ENCODE results near the gene CTPS1. TPM values are rescaled to one million over a fixed set of nuclear protein-coding genes. Genes with fewer than 3 reads are reported as not detected.

The CTPS1 gene
- total RNA-seq, 1 donor from 2014 or later = 41.2 TPM

DNA sequence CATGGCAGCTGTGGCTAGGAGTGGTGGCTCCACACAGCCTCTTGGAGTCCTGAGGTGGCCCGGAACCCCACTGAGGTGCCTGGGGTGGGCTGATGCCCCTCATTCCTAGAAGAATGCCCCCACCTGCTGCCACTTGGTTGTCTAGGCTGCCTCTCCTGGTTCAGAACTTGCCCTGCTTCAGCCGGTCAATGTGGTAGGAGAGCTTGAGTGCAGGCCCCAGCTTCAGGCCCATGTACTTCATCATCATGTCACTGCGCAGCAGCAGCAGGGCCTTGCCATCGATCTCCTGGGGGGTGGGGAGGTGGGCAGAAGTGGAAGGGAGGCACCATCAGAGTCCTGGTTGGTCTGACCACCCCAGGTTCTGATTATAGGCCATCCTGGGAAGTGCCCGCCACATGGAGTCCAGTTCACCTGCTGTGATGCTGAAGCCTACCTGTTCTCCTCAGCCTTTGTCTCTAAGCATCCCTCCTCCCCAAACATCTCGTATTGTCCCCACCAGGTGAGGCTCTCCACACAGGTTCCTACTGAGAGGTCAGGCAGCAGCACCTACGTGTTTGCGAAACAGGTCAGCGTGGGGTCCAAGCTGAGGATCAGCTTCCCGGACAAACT is 48.6 kb downstream of the CTPS1 start:
- H3K4me3 Mint-ChIP-seq (ENCODE audit: unreplicated experiment) = no peak overlapping the region
- TF ChIP-seq, protein P1, sequence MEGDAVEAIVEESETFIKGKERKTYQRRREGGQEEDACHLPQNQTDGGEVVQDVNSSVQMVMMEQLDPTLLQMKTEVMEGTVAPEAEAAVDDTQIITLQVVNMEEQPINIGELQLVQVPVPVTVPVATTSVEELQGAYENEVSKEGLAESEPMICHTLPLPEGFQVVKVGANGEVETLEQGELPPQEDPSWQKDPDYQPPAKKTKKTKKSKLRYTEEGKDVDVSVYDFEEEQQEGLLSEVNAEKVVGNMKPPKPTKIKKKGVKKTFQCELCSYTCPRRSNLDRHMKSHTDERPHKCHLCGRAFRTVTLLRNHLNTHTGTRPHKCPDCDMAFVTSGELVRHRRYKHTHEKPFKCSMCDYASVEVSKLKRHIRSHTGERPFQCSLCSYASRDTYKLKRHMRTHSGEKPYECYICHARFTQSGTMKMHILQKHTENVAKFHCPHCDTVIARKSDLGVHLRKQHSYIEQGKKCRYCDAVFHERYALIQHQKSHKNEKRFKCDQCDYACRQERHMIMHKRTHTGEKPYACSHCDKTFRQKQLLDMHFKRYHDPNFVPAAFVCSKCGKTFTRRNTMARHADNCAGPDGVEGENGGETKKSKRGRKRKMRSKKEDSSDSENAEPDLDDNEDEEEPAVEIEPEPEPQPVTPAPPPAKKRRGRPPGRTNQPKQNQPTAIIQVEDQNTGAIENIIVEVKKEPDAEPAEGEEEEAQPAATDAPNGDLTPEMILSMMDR (IDR thresholded peaks at IDR 0.05; ENCODE audit: unreplicated experiment) = no peak
- peaks cover 5% of the 10 kb centered on the region for H3K4me1 Mint-ChIP-seq (ENCODE audit: unreplicated experiment)
- no peaks in the 10 kb centered on the region for H3K9me3 Mint-ChIP-seq (ENCODE audit: unreplicated experiment)
- no peak for DNase-seq (ENCODE audit: low spot score)
- no peak overlapping the region for H3K27ac Mint-ChIP-seq (ENCODE audit: unreplicated experiment)
- H3K36me3 Mint-ChIP-seq (ENCODE audit: low read depth, unreplicated experiment) = peaks cover 58% of the 10 kb centered on the region
- H3K27me3 Mint-ChIP-seq (ENCODE audit: unreplicated experiment) = peaks cover 11% of the 10 kb centered on the region

DNA sequence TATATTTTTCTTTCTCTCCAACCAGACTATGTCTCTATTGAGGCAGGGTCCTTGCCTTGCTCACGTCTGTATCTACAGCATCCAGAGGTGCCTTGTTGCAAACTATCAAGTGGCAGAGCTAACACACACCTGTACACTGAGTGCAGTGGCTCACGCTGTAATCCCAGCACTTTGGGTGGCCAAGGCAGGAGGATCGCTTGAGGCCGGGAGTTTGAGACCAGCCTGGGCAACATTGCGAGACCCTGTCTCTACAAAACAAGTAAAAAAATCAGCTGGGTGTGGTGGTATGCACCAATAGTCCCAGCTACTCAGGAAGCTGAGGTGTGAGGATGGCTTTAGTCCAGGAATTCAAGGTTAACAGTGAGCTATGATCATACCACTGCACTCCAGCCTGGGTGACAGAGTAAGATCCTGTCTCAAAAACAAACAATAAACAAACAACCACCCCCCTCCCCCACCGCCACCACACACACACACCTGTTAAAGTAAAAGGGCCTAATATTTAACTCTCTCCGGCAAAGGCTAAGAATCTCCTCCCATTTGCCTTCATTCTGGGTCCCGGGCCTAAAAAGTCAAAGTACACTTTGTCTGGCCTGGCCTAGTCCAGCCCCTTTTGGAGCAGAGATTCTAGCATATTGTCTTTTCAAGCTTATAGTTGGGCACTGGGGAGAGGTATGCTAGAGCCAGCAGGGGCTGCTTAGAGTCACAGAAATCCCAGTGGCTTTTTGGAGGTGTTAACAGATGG is 51.5 kb downstream of the CTPS1 start:
- H3K4me3 Mint-ChIP-seq (ENCODE audit: unreplicated experiment) = no peak overlapping the region
- H3K36me3 Mint-ChIP-seq (ENCODE audit: low read depth, unreplicated experiment) = peaks cover 54% of the 10 kb centered on the region
- H3K4me1 Mint-ChIP-seq (ENCODE audit: unreplicated experiment) = peaks cover 7% of the 10 kb centered on the region
- no peak for DNase-seq (ENCODE audit: low spot score)
- H3K27ac Mint-ChIP-seq (ENCODE audit: unreplicated experiment) = no peak overlapping the region
- TF ChIP-seq, protein P1 (IDR thresholded peaks at IDR 0.05; ENCODE audit: unreplicated experiment) = no peak
- H3K27me3 Mint-ChIP-seq (ENCODE audit: unreplicated experiment) = peaks cover 7% of the 10 kb centered on the region
- no peaks in the 10 kb centered on the region for H3K9me3 Mint-ChIP-seq (ENCODE audit: unreplicated experiment)

DNA sequence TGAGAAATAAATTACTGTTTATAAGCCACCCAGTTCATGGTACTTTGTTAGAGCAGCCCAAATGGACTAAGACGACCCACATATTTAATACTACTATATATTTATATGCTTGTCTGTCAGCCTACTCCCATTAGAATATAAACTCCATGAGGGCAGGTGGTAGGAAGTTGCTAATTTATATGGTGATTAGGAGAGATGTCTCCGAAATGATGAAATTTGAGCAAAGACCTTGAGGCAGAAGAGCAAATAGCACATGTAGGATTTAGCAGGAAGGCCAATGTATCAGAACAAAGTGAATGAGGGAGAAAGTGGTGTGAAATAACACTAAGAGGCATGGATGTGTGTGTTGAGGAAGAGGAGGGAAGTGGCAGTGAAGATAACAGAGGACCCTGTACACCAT is 52.7 kb downstream of the CTPS1 start:
- H3K27me3 Mint-ChIP-seq (ENCODE audit: unreplicated experiment) = no peaks in the 10 kb centered on the region
- DNase-seq (ENCODE audit: low spot score) = no peak
- H3K4me3 Mint-ChIP-seq (ENCODE audit: unreplicated experiment) = peak overlapping the region; percentile 49
- H3K36me3 Mint-ChIP-seq (ENCODE audit: low read depth, unreplicated experiment) = peaks cover 46% of the 10 kb centered on the region
- H3K9me3 Mint-ChIP-seq (ENCODE audit: unreplicated experiment) = no peaks in the 10 kb centered on the region
- no peak overlapping the region for H3K27ac Mint-ChIP-seq (ENCODE audit: unreplicated experiment)
- TF ChIP-seq, protein P1 (IDR thresholded peaks at IDR 0.05; ENCODE audit: unreplicated experiment) = no peak
- H3K4me1 Mint-ChIP-seq (ENCODE audit: unreplicated experiment) = peaks cover 7% of the 10 kb centered on the region

DNA sequence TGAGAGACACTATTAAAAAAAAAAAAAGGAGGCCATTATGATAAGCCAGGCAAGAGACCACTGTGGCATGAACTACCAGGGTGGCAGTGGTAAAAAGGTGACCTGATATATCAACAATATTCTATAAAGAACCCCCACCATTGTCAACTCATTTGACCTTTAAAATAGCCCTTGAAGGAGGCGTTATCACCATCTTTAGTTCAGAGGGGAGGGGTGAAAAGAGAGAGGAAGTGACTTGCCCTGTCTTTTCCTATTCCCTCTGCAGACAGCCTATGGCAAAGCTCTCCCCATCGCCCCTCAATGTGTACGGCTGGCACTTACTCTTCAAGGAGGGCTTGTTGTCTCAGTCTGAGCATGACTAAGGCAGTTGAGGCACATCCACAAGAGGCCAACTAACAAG is 53.8 kb downstream of the CTPS1 start:
- Mint-ChIP-seq H3K27ac (ENCODE audit: unreplicated experiment) (no peak overlapping the region), H3K4me1 (ENCODE audit: unreplicated experiment) (peaks cover 7% of the 10 kb centered on the region), H3K36me3 (ENCODE audit: low read depth, unreplicated experiment) (peaks cover 40% of the 10 kb centered on the region), H3K9me3 (ENCODE audit: unreplicated experiment) (no peaks in the 10 kb centered on the region), H3K4me3 (ENCODE audit: unreplicated experiment) (peak overlapping the region; percentile 65), H3K27me3 (ENCODE audit: unreplicated experiment) (no peaks in the 10 kb centered on the region)
- no peak for DNase-seq (ENCODE audit: low spot score)
- TF ChIP-seq, protein P1 (IDR thresholded peaks at IDR 0.05; ENCODE audit: unreplicated experiment) = no peak

All from endothelial cell (in vitro differentiated cells).